Endometrial microvascular endothelial cells (primary cell): Measurements from ENCODE around the gene DLGAP4. TPM values are rescaled to one million over a fixed set of nuclear protein-coding genes. Genes with fewer than 3 reads are reported as not detected.

ENCODE experiments used
- in situ Hi-C: cut with HindIII; loops from 2 replicates; pipeline ENCODE4 v1.10.0; 2017; ENCODE audit warnings: low sequenced_read_pairs, low pct_unique_long_range_greater_than_20kb; ENCODE audit errors: inconsistent ontology term
- total RNA-seq: library from RNA; depleted of rRNA; stranded (reverse); fragments of >200 nt; gene quantifications from one replicate; pipeline ENCODE4 v1.2.3, GENCODE V29; 2015; ENCODE audit errors: inconsistent ontology term

DLGAP4 gene
- total RNA-seq, 1 donor from 2014 or later = 26.4 TPM

DNA sequence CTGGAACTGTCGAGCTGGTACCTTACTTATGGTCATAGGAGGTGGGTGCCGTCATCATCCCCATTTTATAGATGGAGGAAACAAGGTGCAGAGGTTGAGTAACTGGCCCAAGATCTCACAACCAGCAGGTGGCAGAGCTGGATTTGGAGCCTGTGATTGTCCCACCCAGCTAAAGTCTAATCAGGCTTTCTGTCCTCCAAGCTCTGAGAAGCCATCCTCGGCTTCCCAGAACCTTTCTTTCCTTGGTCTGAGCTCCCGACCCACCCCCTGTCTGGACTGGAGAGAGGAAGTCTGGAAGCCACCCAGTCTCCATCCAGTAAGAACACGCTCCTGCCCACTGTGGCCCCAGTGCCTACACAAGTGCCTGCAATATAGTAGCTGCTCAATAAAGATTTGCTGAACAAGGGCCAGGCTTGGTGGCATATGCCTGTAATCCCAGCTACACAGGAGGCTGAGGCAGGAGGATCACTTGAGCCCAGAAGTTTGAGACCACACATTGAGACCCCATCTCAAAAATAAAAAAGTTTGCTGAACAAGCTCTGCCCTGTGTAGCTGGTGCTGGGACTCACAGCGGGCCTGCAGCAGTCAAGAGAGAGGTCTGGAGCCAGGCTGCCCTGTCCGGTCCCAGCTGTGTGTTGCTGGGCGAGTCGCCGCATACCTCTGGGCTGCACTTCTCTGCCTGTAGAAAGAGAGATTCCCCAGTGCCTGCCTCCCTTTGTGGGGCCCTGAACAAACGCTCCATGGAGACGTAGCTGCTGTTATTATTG is 32.5 kb upstream of the DLGAP4 start:
- in situ Hi-C loops = no loop called here

DNA sequence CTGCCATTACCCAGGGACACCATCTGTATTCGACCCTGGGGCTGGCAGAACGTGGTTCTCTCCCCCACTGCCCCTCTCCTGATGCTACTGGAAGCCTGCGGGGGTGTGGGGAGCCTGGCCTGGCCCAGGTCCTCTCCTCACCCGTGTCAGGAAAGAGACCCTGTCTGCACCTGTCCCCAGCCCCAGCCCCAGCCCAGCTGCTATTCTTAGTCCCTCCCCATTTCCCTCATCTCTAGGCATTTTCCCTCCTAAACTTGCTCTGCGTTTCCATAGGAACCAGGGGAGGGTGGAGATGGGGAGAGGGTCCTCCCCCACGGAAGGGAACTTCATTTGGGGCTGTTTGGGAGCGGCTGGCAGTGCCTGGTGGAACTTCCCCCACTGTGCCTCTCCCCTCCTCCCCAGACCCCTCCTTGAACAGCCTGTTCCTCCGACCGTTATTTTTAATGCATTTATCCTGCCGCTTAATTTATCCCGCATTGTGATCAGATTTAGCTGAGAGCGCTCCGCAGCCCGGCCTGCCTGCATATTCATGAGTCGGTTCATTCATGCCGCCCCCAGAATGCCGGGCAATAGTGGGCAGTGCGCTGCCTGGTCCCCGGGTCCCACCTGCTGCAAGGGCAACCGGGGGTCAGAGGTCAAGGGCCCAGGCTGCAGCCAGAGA is 31.8 kb upstream of the DLGAP4 start:
- in situ Hi-C loops = no loop called here

DNA sequence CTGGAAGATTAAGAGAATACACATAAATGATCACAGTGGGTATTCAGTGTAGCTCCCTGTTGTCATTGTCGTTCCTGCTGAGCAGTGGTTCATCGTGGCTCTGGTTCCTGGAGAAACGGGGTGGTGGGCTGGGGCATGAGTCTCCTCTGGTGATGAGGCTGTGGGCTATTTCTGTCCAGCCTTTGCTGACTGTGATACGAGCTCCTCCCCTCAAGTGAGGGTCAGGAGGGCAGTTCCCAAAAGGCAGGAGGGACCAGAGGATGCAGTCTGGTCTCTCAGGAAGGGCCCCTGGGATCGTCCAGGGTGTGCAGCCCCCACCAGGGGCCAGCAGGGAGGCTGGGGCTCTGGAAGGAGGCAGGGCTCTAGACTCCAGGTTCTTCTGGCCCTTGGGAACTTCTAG is 31.1 kb upstream of the DLGAP4 start:
- in situ Hi-C loops = no loop called here

DNA sequence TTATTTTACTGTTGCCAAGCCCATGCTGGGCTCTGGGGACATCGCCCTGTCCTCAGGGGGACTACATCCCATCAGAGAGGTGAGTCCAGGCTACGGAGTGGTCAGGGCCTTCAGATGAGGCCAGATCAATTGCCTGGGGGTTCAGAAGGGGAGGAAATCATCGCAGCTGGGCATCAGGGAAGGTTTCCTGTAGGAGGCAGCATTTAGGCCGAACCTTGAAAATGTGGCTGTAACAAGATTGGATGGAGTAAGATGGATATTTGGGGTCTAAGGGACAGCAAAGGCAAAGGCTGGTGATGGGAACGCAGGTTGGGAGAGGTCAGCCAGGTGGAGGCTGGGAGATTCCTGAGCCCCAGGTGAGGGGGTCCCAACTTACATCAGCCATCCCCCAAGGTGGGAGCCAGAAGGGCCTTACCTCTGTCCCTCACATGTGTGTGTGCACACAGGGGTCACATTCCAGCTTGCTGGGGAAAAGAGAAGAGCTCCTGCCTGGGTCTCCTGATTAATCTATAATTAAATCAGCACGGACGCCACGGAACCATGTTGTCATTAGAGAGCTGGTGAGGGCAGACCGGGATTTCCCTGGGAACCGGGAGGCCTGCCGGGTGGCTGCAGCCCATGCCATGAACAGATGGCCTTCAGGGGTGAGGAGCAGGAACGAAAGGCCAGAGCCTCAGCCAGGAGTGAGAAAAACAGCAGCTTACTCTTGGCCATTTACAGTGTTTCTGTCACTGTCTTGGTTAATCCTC is 30.5 kb upstream of the DLGAP4 start:
- in situ Hi-C loops = no loop called here

DNA sequence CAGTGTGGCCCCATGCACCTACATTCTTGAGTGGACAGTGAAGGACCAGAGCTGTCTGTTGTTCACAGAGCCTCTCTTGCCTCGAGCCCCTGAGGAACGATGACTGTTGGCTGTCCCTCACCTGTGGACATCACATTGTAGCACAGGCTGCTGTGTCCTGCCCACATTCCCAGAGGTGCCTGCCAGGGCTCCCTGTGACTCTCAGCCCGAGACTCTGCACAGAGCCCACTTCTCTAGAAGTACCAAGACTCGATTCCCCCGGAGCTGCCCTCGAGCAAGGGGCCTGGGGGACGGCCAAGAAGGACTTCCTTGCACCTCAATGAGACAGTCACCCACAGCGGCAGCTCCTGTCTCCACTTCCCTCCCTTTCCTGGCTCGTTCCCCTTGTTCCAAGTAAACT is 28.6 kb upstream of the DLGAP4 start:
- in situ Hi-C loops = no loop called here

DNA sequence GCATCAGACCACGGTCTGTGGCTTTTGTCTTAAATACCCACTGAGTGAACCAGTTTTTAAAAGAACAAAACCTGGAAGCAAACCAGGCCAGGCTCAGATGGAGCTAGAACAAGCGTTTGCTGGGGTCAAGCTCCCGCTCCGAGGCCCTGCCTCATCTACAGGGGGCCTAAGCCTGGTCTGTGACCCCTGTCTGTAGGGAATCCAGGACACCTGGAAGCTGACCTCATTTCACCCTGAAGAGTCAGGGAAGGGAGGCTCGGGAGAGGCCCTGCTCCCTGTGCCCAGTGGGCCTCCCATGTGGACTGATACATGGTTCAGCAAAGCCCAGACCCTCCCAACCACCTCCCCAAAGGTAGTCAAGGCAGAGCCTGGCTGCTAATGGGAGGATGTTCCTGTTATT is 26.8 kb upstream of the DLGAP4 start:
- in situ Hi-C loops = no loop called here

DNA sequence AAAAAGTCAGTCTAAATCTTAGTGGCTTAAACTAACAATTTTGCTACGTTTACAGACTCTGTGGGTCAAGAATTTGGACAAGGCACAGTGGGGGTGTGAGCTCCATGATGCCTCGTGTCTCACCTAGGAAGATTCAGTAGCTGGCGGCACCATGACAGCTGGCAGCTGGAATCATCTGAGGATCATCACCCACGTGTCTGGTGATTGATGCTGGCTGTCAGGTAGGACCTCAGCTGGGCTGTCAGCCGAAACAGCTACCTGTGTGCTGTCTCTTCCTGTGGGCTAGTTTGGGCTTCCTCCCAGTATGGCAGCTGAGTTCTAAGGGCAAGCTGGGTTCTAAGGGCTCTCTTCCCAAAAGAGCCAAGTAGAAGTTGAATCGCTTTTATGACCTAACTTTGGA is 26.4 kb upstream of the DLGAP4 start:
- in situ Hi-C loops = no loop called here

DNA sequence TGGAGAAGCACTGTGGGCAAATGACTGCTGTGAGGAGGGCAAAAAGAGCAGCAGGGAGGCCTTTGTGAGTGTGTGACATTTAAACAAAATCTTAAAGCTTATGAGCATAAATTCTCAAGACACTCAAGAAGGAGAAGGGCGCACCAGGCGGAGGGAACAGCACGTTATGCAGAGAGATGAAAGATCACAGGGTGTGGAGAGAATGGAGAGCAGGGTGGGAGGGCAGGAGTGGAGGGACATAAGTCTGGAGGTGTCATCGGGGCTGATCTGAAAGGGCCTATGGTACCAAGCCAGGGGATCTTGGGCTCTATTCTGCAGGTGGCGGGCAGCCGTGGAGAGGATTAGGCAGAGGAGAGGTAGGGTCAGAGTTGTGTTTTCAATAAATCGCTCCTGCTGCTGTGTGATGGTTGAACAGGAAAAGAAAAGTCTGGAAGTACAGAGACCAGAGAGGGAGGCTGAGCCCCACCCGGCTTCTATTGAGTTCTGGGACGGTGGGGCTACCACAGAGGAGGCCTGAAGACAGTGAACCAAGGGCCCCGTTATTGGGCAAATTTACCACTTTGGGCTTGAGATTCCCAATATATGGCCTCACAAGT is 24.3 kb upstream of the DLGAP4 start:
- in situ Hi-C loops = no loop called here

DNA sequence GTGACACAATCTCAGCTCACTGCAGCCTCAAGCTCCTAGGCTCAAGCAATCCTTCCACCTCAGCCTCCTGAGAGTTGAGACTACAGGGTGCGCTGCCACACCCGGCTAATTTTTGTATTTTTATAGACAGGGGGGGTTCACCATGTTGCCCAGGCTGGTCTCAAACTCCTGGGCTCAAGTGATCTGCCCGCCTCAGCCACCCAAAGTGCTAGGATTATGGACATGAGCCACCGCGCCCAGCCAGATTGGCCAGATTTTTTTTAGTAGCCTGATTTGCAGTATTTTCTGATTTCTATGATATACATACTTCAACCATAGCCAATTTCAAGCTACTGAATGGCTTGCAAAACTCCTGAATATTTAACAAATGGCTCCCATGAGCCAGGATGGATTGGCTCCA is 21.4 kb upstream of the DLGAP4 start:
- in situ Hi-C loops = no loop called here

DNA sequence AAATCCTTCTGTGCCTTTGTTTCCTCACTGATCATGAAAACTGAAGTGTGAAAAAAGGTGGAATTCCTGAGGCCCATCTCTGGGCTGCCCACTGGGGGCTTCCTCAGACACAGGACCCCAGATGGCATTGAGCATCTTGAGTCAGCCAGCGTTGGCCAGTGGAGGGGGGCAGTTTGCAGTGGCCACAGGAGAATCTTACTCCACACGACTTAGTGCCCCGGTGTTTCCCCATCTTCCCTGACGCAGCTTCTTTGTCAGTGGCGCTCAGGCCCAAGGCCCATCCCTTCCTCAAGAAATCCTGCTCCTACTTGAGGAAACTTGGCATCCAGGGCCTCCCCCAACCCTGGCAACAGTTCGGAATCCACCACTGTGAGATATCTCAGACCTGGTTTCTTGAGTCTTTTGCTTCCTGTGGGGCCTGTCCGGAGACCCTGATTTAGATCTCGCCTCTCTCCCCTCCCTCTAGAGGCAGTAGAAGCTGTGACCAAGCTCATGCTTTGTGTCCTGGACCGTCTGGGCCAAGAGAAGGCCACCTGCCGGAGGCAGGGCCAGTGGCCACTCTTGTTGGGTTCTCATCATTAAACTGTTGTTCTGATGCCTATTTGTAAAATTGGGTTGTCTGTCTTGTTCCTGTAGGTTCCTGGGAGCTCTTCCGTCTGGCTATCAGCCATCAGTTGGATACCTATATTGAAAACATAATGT is 20.2 kb upstream of the DLGAP4 start:
- in situ Hi-C loops = no loop called here

DNA sequence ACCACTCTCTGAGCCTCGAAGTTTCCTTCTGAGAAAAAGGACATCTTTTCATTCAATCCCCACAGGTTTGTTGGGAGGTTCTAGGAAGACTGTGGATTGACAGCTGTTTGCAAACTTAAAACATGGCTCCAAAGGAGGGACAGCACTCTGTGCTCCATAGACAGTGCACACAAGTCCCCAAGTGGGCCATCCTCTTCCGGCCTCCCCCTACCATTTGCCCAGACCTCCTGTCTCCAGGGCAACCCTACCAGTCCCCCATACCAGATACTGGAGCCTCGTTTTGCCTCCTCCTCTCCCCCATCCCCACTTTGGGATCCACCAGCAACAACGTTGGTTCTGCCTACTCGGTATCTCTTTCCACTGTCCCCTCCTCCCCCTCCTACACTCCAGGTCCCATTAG is 8.5 kb upstream of the DLGAP4 start:
- in situ Hi-C loops = no loop called here

DNA sequence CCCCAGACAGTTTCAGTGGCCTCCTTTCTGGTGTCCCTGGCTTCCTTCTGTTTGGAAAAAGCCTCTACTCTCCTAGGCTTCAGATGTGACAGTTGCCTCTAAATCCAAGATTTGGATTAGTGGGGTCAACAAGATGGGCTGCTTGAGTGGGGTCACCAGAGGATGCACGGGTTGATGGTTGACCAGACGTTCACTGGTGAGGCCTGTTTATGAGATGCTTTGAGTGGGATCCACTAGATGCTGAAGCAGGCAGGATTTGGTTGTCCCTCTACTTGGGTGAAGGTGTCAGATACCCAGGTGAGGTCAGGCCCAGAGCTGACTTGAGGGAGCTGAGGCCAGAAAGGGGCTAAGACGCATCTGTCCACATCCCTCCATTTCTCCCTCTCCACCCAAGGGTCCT is 8.1 kb upstream of the DLGAP4 start:
- in situ Hi-C loops = no loop called here

DNA sequence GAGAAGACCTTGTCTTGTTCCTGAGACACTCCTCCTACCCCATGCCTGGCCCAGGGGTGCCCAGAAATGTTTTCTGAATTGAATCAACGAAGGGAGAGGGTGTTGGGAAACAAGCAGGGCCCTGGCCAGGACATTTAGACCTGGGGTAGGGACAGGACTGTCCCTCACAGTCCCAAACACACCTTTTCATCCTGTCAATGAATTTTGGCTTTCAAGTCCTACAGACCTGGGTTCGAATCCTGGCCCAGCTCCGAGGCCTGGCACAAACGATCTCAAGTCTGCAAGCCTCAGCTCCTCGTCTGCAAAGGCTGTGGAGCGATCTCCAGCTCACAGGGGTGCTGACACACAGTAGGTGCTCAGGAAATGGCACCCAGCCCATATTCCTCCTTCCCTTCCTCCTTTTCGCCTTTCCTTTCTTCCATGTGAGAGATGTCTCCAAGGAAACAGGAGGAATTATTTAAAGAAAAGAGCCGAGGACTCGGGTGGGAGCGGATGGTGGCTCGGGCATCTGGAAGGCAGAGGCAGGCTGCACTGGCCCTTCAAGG is 7.3 kb upstream of the DLGAP4 start:
- in situ Hi-C loops = no loop called here

DNA sequence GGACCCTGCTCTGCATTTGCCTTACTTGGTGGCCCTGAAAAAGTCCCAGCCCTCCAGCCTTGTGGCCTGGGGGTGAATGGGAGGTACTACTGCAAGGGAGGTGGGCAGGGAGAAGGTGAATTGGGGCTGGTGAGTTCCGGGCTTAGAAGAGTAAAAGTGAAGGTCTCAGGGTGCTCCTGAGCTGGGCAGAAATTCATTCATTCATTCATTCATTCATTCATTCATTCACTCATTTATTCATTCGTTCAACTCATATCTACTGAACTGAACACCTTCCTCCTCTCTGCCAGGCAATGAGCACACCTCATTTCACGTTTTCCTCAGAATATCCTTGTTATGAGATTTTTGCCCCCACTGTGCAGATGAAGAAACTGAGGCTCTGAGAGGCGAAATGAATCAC is 6.7 kb upstream of the DLGAP4 start:
- in situ Hi-C loops = no loop called here

DNA sequence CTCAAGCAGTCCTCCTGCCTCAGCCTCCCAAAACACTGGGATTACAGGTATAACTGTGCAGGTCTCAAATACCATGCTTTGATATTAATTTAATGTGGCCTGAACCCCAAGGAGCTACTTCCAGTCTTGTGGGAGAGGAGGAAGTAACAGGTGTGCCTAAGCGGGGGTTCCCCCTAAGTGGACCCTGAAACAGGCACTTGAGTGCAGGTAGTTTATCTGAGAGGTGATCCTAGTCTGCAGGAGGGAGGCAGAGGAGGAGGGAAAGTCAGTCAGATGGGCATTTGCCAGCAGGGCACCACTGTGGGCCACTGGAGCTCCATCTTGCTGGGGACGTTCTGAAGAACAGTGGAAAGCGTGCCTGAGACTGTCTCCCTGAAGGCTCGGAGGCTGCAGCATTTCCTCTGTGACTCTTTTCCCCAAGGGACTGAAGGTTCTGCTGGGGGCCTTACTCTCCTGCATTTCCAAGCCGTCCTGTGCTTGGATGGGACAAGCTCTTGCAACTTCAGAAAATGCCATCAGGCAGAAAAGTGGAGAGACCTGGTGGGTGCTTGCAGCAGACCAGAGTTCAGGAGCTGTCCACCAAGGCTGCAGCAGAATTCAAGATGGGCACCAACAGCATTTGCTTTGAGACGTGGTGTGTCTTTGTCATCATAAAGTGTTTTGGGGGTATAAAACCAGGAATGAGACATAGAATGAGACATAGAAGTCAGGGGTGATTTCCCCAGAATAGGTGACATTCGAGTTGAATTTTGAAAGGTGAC is 4.6 kb upstream of the DLGAP4 start:
- in situ Hi-C loops = no loop called here

DNA sequence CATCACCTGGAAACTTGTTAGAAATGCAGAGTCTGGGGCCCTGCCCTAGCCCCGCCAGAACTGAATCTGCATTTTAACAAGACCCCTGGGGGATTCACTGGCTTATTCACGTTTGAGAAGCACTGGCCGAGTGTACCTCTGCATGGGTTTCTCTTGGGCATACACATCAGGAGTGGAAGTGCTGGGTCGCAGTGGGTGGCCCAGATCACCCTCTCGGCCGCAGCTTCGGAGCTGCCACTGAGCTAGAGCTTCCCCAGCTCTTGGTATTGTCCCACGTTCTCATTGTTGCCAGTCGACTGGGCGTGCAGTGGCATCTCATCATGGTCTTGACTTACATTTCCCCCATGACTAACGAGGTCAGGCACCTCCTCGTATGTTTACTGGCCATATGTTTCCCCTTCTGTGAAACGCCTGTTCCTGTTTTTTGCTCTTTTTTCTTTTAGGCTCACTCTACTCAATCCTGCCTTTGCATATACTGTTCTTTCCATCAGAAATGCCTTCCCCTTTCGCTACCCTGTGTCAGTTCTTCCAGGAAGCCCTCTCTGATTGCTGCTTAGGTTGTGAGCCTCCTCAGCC is 3.0 kb upstream of the DLGAP4 start:
- in situ Hi-C loops = no loop called here

DNA sequence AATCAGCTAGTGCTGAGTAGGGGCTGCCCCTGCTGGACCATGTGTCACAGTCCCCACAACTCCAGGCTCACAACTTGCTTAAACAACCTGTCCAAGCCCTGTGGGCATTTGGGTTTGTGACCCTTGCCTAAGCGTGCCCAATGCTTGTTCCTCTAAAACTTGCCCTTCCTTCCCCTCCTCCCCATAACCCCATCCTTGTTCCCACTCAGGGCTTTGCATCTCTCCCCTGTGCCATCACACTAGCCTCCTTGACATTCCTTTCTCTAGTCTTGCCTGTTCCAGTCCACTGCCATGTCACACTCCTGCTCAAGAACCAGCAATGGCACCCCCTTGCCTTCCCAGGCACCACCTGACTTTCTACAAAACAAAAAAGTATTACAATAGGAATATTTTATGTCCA is 2.3 kb upstream of the DLGAP4 start:
- in situ Hi-C loops = no loop called here
